Liver (tissue), 9 donors: Measurements from ENCODE around the gene ITGA5. TPM values are rescaled to one million over a fixed set of nuclear protein-coding genes. Genes with fewer than 3 reads are reported as not detected.

Source experiments
- DNase-seq: peaks from one replicate; pipeline ENCODE4 v3.0.0-alpha.2; 2017; ENCODE audit warnings: low spot score
- H3K27ac ChIP-seq, 2 donors: one replicate each; pipeline ENCODE4 v1.7.0; 2013; ENCODE audit warnings: inconsistent platforms in 2 of 2, low read length in 2 of 2, control low read depth in 1 of 2, low read depth in 1 of 2, mild to moderate bottlenecking in 1 of 2
- H3K27me3 ChIP-seq, 4 donors: one replicate each; pipeline versions ENCODE4 v1.6.1 to v1.7.0; 2013; ENCODE audit warnings: low read length in 3 of 4, inconsistent platforms in 1 of 4, mild to moderate bottlenecking in 1 of 4, moderate library complexity in 1 of 4; ENCODE audit not compliant: control insufficient read depth in 4 of 4, insufficient read depth in 4 of 4
- H3K36me3 ChIP-seq, 4 donors: one replicate each; pipeline versions ENCODE4 v1.6.1 to v1.7.0; 2013; ENCODE audit warnings: low read length in 3 of 4, mild to moderate bottlenecking in 3 of 4, low read depth in 1 of 4, moderate library complexity in 1 of 4; ENCODE audit not compliant: control insufficient read depth in 4 of 4, insufficient read depth in 3 of 4
- H3K4me1 ChIP-seq, 4 donors: one replicate each; pipeline versions ENCODE4 v1.6.1 to v1.7.0; 2013; ENCODE audit warnings: low read length in 3 of 4, mild to moderate bottlenecking in 3 of 4, moderate library complexity in 1 of 4; ENCODE audit not compliant: control insufficient read depth in 4 of 4, insufficient read depth in 4 of 4
- H3K4me3 ChIP-seq, 3 donors: one replicate each; pipeline versions ENCODE4 v1.6.1 to v1.7.0; 2013; ENCODE audit warnings: low read length in 3 of 3, control low read depth in 1 of 3, low read depth in 1 of 3, mild to moderate bottlenecking in 1 of 3
- H3K9ac ChIP-seq, 2 donors: one replicate each; pipeline ENCODE4 v1.7.0; 2013; ENCODE audit warnings: low read length in 2 of 2, mild to moderate bottlenecking in 2 of 2, moderate library complexity in 2 of 2, control low read depth in 1 of 2, low read depth in 1 of 2
- H3K9me3 ChIP-seq, 4 donors: one replicate each; pipeline versions ENCODE4 v1.6.1 to v1.7.0; 2013; ENCODE audit warnings: low read length in 3 of 4; ENCODE audit not compliant: control insufficient read depth in 4 of 4
- EGR1 ChIP-seq, 2 donors: IDR thresholded peaks; 2 replicates each; pipeline ENCODE4 v1.6.1; 2016 to 2018; ENCODE audit warnings: antibody characterized with exemption in 2 of 2, low read depth in 2 of 2
- FOXA2 ChIP-seq: IDR thresholded peaks from 2 replicates; pipeline ENCODE4 v1.6.1; 2016; ENCODE audit warnings: antibody characterized with exemption
- GABPA ChIP-seq, 2 donors: IDR thresholded peaks in 1 of 2; conservative IDR thresholded peaks in 1 of 2; 2 replicates each; pipeline ENCODE4 v1.6.1; 2016; ENCODE audit warnings: antibody characterized with exemption in 2 of 2, mild to moderate bottlenecking in 1 of 2, moderate library complexity in 1 of 2
- HNF4A ChIP-seq, 2 donors: conservative IDR thresholded peaks; 2 replicates each; pipeline ENCODE4 v1.6.1; 2016; ENCODE audit warnings: antibody characterized with exemption in 2 of 2, mild to moderate bottlenecking in 2 of 2
- HNF4G ChIP-seq: IDR thresholded peaks from 2 replicates; pipeline ENCODE4 v1.6.1; 2016; ENCODE audit warnings: antibody characterized with exemption
- JUND ChIP-seq, 2 donors: IDR thresholded peaks; 2 replicates each; pipeline ENCODE4 v1.6.1; 2016; ENCODE audit warnings: antibody characterized with exemption in 2 of 2
- MAX ChIP-seq: IDR thresholded peaks from 2 replicates; pipeline ENCODE4 v1.6.1; 2016; ENCODE audit warnings: antibody characterized with exemption
- NR2F2 ChIP-seq: IDR thresholded peaks from 2 replicates; pipeline ENCODE4 v1.6.1; 2016; ENCODE audit warnings: antibody characterized with exemption
- RAD21 ChIP-seq, 2 donors: IDR thresholded peaks; 2 replicates each; pipeline ENCODE4 v1.6.1; 2016; ENCODE audit warnings: antibody characterized with exemption in 2 of 2, mild to moderate bottlenecking in 2 of 2
- REST ChIP-seq: IDR thresholded peaks from 2 replicates; pipeline ENCODE4 v1.6.1; 2016; ENCODE audit warnings: antibody characterized with exemption, mild to moderate bottlenecking
- RXRA ChIP-seq, 2 donors: IDR thresholded peaks; 2 replicates each; pipeline ENCODE4 v1.6.1; 2017 to 2018; ENCODE audit warnings: antibody characterized with exemption in 2 of 2, mild to moderate bottlenecking in 1 of 2
- SP1 ChIP-seq: IDR thresholded peaks from 2 replicates; pipeline ENCODE4 v1.6.1; 2018; ENCODE audit warnings: antibody characterized with exemption, mild to moderate bottlenecking
- TAF1 ChIP-seq: conservative IDR thresholded peaks from 2 replicates; pipeline ENCODE4 v1.6.1; 2016; ENCODE audit warnings: antibody characterized with exemption, mild to moderate bottlenecking
- YY1 ChIP-seq: IDR thresholded peaks from 2 replicates; pipeline ENCODE4 v1.6.1; 2016; ENCODE audit warnings: antibody characterized with exemption, mild to moderate bottlenecking
- WGBS: extraction: QIAGEN DNeasy Blood & Tissue Kit; methylation state at CpG from one replicate; pipeline ENCODE4 v1.1.7; 2013; 5-methylcytosine and 5-hydroxymethylcytosine counted together
- polyA plus RNA-seq, 2 donors: library from polyadenylated mRNA; stranded (reverse) in 1 of 2; unstranded in 1 of 2; fragments of 200-250 nt in 1 of 2; fragments of >200 nt in 1 of 2; fragmentation: Nextera tagmentation in 1 of 2; extraction: Ambion mirVana in 1 of 2; gene quantifications; one replicate each; pipeline versions ENCODE4 v1.2.1 to v1.2.3, GENCODE V29; 2013 to 2015
- total RNA-seq, 2 donors: library from RNA; depleted of rRNA; stranded (reverse); fragments of >200 nt; gene quantifications; one replicate each; pipeline ENCODE4 v1.2.3, GENCODE V29; 2014
- TF ChIP-seq, protein P1 (sequence below): IDR thresholded peaks from 2 replicates; pipeline ENCODE4 v1.6.1; 2016; ENCODE audit warnings: antibody characterized with exemption
- TF ChIP-seq, protein P2 (sequence below): IDR thresholded peaks from 2 replicates; pipeline ENCODE4 v1.6.1; 2016; ENCODE audit warnings: antibody characterized with exemption
- donor health status: healthy.
- donor health status: healthy.
- donor health status: healthy.
- donor health status: healthy.
- donor health status: healthy.

The ITGA5 gene
- total and polyA plus RNA-seq, 4 donors, result 26.6 to 60.7 (median 39.6) TPM

DNA sequence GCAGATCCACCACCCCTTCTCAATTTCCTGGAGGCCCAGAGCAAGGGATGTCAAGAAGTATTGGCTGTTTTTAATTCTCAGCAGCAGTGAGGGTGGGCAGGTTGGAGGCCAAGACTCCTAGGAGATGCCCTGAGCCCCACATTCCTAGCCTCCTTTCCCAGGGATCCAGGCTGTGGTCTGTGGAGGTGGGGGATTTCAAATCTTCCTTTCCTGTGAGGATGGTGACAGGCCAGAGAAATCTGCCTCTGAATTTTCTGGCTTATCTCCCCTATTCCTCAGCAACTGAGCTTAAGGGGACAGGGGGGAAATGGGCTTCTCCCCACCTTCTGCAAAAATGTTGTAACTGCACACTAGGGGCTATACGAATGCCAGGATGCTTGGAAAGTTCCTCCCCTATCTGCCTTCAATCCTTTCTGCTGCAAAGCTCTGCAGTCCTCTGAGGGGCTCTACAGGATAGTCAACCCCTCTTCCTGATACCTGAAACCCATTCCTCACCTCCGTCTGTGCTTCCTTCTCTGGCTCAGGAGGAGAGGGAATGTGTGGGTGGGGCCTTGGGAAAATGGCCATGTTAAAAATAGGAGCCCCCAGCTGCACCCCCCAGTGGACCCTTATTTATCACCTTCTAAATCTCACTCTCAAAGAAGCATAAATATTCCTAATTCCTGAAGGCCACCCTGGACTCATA lies 61.4 kb downstream of the ITGA5 start (continued):
- TF ChIP-seq, protein P1, sequence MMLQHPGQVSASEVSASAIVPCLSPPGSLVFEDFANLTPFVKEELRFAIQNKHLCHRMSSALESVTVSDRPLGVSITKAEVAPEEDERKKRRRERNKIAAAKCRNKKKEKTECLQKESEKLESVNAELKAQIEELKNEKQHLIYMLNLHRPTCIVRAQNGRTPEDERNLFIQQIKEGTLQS, result no peak
- no peak for TF ChIP-seq HNF4A (conservative IDR thresholded peaks at IDR 0.05)

GRCh38 chr12:54356951-54357356 lies 62.1 kb downstream of the ITGA5 start:
- H3K4me3 ChIP-seq, result no peak overlapping the region
- H3K36me3 ChIP-seq, result no peaks in the 10 kb centered on the region
- no peak for DNase-seq
- no peak overlapping the region for H3K9ac ChIP-seq
- H3K27me3 ChIP-seq, result no peaks in the 10 kb centered on the region
- TF ChIP-seq HNF4G, result no peak
- TF ChIP-seq YY1, result no peak
- no peak for TF ChIP-seq FOXA2
- TF ChIP-seq RXRA (IDR thresholded peaks at IDR 0.05), result no peak
- TF ChIP-seq HNF4A (conservative IDR thresholded peaks at IDR 0.05), result no peak
- no peak for TF ChIP-seq RAD21 (IDR thresholded peaks at IDR 0.05)
- TF ChIP-seq JUND (IDR thresholded peaks at IDR 0.05), result no peak
- no peak for TF ChIP-seq GABPA (IDR thresholded peaks at IDR 0.05 in 1 of 2, conservative IDR thresholded peaks at IDR 0.05 in 1 of 2)
- no peak for TF ChIP-seq TAF1
- no peak for TF ChIP-seq MAX
- TF ChIP-seq NR2F2, result no peak
- TF ChIP-seq, protein P2, sequence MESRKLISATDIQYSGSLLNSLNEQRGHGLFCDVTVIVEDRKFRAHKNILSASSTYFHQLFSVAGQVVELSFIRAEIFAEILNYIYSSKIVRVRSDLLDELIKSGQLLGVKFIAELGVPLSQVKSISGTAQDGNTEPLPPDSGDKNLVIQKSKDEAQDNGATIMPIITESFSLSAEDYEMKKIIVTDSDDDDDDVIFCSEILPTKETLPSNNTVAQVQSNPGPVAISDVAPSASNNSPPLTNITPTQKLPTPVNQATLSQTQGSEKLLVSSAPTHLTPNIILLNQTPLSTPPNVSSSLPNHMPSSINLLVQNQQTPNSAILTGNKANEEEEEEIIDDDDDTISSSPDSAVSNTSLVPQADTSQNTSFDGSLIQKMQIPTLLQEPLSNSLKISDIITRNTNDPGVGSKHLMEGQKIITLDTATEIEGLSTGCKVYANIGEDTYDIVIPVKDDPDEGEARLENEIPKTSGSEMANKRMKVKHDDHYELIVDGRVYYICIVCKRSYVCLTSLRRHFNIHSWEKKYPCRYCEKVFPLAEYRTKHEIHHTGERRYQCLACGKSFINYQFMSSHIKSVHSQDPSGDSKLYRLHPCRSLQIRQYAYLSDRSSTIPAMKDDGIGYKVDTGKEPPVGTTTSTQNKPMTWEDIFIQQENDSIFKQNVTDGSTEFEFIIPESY, result no peak
- TF ChIP-seq REST, result no peak
- no peak for TF ChIP-seq EGR1 (IDR thresholded peaks at IDR 0.05; ENCODE audit: low read depth in 2 of 2)
- H3K4me1 ChIP-seq, result peaks cover 12 to 42% (median 25%) of the 10 kb centered on the region in 4 donors
- H3K27ac ChIP-seq, result no peak overlapping the region
- WGBS, result 93% methylated on average over 4 of the region's 4 CpGs
- H3K9me3 ChIP-seq, result no peaks in the 10 kb centered on the region

DNA sequence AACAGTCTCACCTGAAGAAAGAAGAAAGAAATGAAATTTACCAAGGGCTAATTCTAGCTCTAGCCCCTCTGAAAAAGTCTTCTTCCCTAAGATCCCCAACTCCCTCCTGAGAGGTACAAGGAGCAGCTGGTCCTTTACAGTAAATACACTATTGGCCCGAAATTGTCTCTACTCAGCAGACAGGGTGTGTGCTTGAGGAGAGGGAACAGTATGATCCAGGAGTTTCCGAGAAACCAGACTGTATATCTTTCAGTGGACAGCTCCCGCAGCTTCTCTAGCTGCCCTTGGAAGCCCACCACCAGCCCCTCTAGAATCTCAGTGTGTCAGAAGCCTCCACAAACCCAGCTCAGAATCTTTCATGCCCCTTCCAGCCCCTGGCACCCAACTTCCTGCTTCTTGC lies 62.8 kb downstream of the ITGA5 start:
- H3K4me1 ChIP-seq, result peaks cover 12 to 49% (median 31%) of the 10 kb centered on the region in 4 donors
- peaks cover 0 to 2% (median under 1%) of the 10 kb centered on the region in 4 donors for H3K36me3 ChIP-seq
- H3K4me3 ChIP-seq, result no peak overlapping the region
- H3K27me3 ChIP-seq, result no peaks in the 10 kb centered on the region
- H3K27ac ChIP-seq, result peak overlapping the region in 1 of 2 donors; percentile 38
- no peak for DNase-seq
- TF ChIP-seq TAF1 (no peak), SP1 (no peak), RAD21 (IDR thresholded peaks at IDR 0.05) (no peak), JUND (IDR thresholded peaks at IDR 0.05) (no peak), RXRA (IDR thresholded peaks at IDR 0.05) (no peak), GABPA (IDR thresholded peaks at IDR 0.05 in 1 of 2, conservative IDR thresholded peaks at IDR 0.05 in 1 of 2) (no peak), HNF4G (no peak)
- 88% methylated on average over 3 of the region's 3 CpGs for WGBS
- no peak overlapping the region for H3K9ac ChIP-seq
- H3K9me3 ChIP-seq, result no peaks in the 10 kb centered on the region
